Astrocyte (in vitro differentiated cells and primary cell): ENCODE measurements around the gene RPL10A. TPM values are rescaled to one million over a fixed set of nuclear protein-coding genes. Genes with fewer than 3 reads are reported as not detected.

Experiments
- DNase-seq: peaks from one replicate; pipeline ENCODE4 v3.0.0-alpha.2; 2010; ENCODE audit warnings: low read depth
- FAIRE-seq: peaks from 2 replicates; lab custom pipeline; 2011; peaks lifted over from hg19 to GRCh38; lab: Jason Lieb, UNC
- H2AFZ ChIP-seq: 2 replicates; pipeline ENCODE4 v1.6.0; 2012; ENCODE audit warnings: low read depth, low read length, inconsistent platforms
- H3K27ac ChIP-seq: 2 replicates; pipeline ENCODE4 v1.5.1; 2011; ENCODE audit warnings: low read depth, low read length, inconsistent platforms
- H3K27me3 ChIP-seq: 2 replicates; pipeline ENCODE4 v1.6.0; 2011; ENCODE audit warnings: low read length, inconsistent platforms; ENCODE audit not compliant: insufficient read depth
- H3K36me3 ChIP-seq: 2 replicates; pipeline ENCODE4 v1.5.1; 2011; ENCODE audit warnings: low read length, inconsistent platforms; ENCODE audit not compliant: insufficient read depth
- H3K4me1 ChIP-seq: 2 replicates; pipeline ENCODE4 v1.5.1; 2011; ENCODE audit warnings: low read length, inconsistent platforms; ENCODE audit not compliant: insufficient read depth
- H3K4me2 ChIP-seq: 2 replicates; pipeline ENCODE4 v1.6.0; 2012; ENCODE audit warnings: low read length, inconsistent platforms
- H3K4me3 ChIP-seq: 2 replicates; pipeline ENCODE4 v1.5.1; 2011; ENCODE audit warnings: low read depth, mild to moderate bottlenecking, low read length, inconsistent platforms; ENCODE audit not compliant: insufficient read depth
- H3K79me2 ChIP-seq: 2 replicates; pipeline ENCODE4 v1.6.0; 2012; ENCODE audit warnings: mild to moderate bottlenecking, low read length, inconsistent platforms; ENCODE audit not compliant: insufficient read depth
- H3K9ac ChIP-seq: 2 replicates; pipeline ENCODE4 v1.6.0; 2012; ENCODE audit warnings: mild to moderate bottlenecking, low read length, inconsistent platforms
- H3K9me3 ChIP-seq: 2 replicates; pipeline ENCODE4 v1.5.1; 2012; ENCODE audit warnings: low read depth, mild to moderate bottlenecking, low read length, inconsistent platforms; ENCODE audit not compliant: insufficient read depth
- H4K20me1 ChIP-seq: 2 replicates; pipeline ENCODE4 v1.6.0; 2012; ENCODE audit warnings: low read length, inconsistent platforms; ENCODE audit not compliant: insufficient read depth
- H3K27ac Mint-ChIP-seq: one replicate; pipeline ENCODE4 v1.8.0; 2021; ENCODE audit warnings: mild to moderate bottlenecking, mixed read lengths; ENCODE audit not compliant: unreplicated experiment
- H3K27me3 Mint-ChIP-seq: one replicate; pipeline ENCODE4 v1.8.0; 2021; ENCODE audit warnings: low read depth, mixed read lengths; ENCODE audit not compliant: unreplicated experiment
- H3K36me3 Mint-ChIP-seq: one replicate; pipeline ENCODE4 v1.8.0; 2021; ENCODE audit warnings: low read depth, mixed read lengths; ENCODE audit not compliant: unreplicated experiment
- H3K4me1 Mint-ChIP-seq: one replicate; pipeline ENCODE4 v1.8.0; 2021; ENCODE audit warnings: low read depth, mixed read lengths; ENCODE audit not compliant: unreplicated experiment
- H3K4me3 Mint-ChIP-seq: one replicate; pipeline ENCODE4 v1.8.0; 2021; ENCODE audit warnings: mild to moderate bottlenecking, moderate library complexity, mixed read lengths; ENCODE audit not compliant: unreplicated experiment
- H3K9me3 Mint-ChIP-seq: one replicate; pipeline ENCODE4 v1.8.0; 2021; ENCODE audit warnings: mild to moderate bottlenecking, mixed read lengths; ENCODE audit not compliant: unreplicated experiment
- EZH2 ChIP-seq: IDR thresholded peaks from 2 replicates; pipeline ENCODE4 v1.6.1; 2012; ENCODE audit warnings: mild to moderate bottlenecking, low read length, inconsistent platforms; ENCODE audit not compliant: insufficient read depth
- total RNA-seq: library from RNA; stranded (reverse); gene quantifications from 2 replicates; pipeline ENCODE4 v1.2.1, GENCODE V29; 2021
- TF ChIP-seq, protein P1 (sequence below): IDR thresholded peaks from 2 replicates; pipeline ENCODE4 v1.5.1; 2011; ENCODE audit warnings: low read depth, mild to moderate bottlenecking, inconsistent platforms, low read length, moderate library complexity; ENCODE audit not compliant: insufficient read depth

Gene RPL10A
- total RNA-seq, 1 donor from 2014 or later = 887 TPM

DNA sequence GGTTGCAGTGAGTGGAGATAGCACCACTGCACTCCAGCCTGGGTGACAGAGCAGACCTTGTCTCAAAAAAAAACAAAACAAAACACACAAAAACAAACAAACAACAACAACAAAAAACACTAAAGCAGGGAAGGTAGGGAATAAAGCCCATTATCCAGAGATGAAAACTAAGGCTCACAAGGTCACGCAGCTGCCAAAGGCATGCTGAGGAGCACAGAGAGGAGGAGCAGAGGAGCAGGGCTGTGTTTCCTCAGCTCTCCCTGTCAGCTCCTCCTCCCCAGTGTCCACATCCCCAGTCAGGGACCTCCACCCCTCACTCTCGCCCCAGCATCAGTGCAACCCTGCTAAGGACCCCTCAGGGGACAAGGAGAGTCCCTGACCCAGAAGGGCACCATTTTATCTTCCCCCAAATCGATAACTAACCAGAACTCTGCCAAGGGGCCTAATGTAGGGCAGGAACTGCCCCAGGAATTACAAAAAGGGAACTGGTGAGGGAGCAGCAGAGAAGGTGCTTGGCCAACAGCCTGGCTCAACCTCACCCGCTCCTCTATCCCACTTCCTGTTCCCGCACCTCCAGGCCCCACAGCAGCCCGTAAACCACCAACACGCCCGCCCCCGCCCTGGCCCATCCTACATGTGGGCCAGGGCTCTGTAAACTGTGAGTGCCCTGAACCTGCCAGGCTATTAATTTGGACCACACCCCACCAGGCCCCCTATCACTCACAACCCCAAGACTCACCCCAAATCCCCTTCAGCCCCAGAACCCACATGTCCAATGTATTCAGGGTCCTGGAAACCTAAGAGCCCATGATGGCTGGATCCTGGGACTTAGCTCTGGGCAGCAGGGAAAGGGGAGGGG, 19.7 kb downstream of the RPL10A start:
- H3K4me1 Mint-ChIP-seq = peaks cover 54% of the 10 kb centered on the region
- peak overlapping the region; percentile 64 for H3K4me3 Mint-ChIP-seq
- H3K9ac ChIP-seq = peak overlapping the region; percentile 39
- H3K27me3 Mint-ChIP-seq = no peaks in the 10 kb centered on the region
- peaks cover 96% of the 10 kb centered on the region for H3K79me2 ChIP-seq
- H3K27me3 ChIP-seq = no peaks in the 10 kb centered on the region
- peaks cover 77% of the 10 kb centered on the region for H3K4me1 ChIP-seq
- TF ChIP-seq EZH2 = no peak
- TF ChIP-seq, protein P1, sequence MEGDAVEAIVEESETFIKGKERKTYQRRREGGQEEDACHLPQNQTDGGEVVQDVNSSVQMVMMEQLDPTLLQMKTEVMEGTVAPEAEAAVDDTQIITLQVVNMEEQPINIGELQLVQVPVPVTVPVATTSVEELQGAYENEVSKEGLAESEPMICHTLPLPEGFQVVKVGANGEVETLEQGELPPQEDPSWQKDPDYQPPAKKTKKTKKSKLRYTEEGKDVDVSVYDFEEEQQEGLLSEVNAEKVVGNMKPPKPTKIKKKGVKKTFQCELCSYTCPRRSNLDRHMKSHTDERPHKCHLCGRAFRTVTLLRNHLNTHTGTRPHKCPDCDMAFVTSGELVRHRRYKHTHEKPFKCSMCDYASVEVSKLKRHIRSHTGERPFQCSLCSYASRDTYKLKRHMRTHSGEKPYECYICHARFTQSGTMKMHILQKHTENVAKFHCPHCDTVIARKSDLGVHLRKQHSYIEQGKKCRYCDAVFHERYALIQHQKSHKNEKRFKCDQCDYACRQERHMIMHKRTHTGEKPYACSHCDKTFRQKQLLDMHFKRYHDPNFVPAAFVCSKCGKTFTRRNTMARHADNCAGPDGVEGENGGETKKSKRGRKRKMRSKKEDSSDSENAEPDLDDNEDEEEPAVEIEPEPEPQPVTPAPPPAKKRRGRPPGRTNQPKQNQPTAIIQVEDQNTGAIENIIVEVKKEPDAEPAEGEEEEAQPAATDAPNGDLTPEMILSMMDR = no peak
- peaks cover 4% of the 10 kb centered on the region for H3K36me3 Mint-ChIP-seq
- peaks cover under 1% of the 10 kb centered on the region for H3K36me3 ChIP-seq
- peak overlapping the region; percentile 65 for H3K4me2 ChIP-seq
- peaks cover 50% of the 10 kb centered on the region for H4K20me1 ChIP-seq
- H3K27ac ChIP-seq = peak overlapping the region; percentile 16
- DNase-seq = peak; percentile 60
- H3K4me3 ChIP-seq = no peak overlapping the region
- H2AFZ ChIP-seq = no peak overlapping the region
- H3K27ac Mint-ChIP-seq = peak overlapping the region; percentile 75
- H3K9me3 ChIP-seq = no peaks in the 10 kb centered on the region
- FAIRE-seq = no peak
- no peaks in the 10 kb centered on the region for H3K9me3 Mint-ChIP-seq

DNA sequence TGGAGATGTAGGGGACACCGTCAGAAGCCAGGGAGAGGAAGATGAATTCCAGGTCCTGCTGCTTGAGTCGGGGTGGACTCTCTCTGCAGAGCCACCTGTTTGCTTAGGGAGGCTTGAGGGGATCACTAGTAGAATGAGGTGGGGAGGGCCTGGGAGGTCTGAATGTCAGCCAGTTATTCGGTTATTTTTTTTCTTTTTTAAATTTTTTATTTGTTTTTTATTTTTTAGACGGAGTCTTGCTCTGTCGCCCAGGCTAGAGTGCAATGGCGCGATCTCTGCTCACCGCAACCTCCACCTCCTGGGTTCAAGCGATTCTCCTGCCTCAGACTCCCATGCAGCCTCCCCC, 20.3 kb downstream of the RPL10A start:
- H4K20me1 ChIP-seq = peaks cover 50% of the 10 kb centered on the region

More for the DNA sequence above, 20.3 kb downstream of the RPL10A start:
- H3K27ac ChIP-seq = peak overlapping the region; percentile 16
- H3K4me2 ChIP-seq = peak overlapping the region; percentile 65
- TF ChIP-seq, protein P1 = no peak
- TF ChIP-seq EZH2 = no peak
- Mint-ChIP-seq H3K36me3 (no peaks in the 10 kb centered on the region), H3K27ac (peak overlapping the region; percentile 75), H3K4me3 (peak overlapping the region; percentile 64), H3K27me3 (no peaks in the 10 kb centered on the region), H3K4me1 (peaks cover 60% of the 10 kb centered on the region), H3K9me3 (no peaks in the 10 kb centered on the region)
- peaks cover 97% of the 10 kb centered on the region for H3K79me2 ChIP-seq
- DNase-seq = no peak
- FAIRE-seq = no peak
- H3K9me3 ChIP-seq = no peaks in the 10 kb centered on the region
- peak overlapping the region; percentile 10 for H3K9ac ChIP-seq
- no peaks in the 10 kb centered on the region for H3K36me3 ChIP-seq
- no peak overlapping the region for H2AFZ ChIP-seq
- H3K4me3 ChIP-seq = no peak overlapping the region
- peaks cover 77% of the 10 kb centered on the region for H3K4me1 ChIP-seq
- H3K27me3 ChIP-seq = no peaks in the 10 kb centered on the region
